Left forelimb (tissue), 1 donor: ENCODE data around the gene HEXIM1.
"Not testable (repeated sequence)": the region's sequence is repeated elsewhere in the genome, so short reads cannot be mapped to it uniquely, and the experiment has no call there.

Source experiments
- DNase-seq: peaks from one replicate; pipeline ENCODE4 v3.0.0-alpha.2; 2018; ENCODE audit warnings: low spot score

HEXIM1 gene

DNA sequence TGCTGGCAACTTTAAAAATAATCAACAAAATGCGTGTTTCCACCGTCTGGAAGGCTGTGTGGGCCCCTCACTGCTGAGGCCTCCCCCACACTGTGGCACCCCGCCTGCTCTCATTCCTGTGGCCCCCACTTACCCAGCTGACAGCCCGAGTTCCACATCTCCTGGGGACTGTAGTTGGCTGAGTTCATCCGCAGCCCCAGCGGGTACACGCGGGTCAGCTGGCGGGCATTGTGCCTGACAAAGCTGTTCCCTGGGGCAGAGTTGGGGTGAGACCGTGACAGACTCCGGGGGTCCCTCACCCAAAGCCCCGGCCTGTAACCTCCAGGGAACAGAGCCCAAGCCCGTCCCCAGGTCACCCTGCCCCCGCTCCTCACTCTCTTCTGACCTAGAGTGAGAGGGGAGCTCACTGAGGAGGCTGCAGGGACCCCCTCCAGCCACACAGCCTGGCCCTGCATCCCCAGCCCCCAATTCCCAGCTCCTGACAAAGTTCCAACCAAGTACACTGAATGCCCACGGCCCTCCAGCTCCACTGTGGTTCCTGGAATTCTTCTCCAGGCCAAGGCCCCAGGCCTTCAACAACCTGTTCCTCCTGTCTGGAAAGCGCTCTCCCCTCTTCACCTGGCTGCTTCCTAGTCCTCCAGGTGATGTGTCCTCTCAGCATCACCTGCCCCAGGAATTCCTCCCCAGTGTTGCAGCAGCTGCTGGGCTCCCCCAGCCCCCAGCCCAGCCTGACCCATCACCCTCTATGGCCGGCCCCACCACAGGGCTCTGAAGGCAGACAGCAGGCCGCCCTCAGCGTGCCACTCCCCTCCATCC, 34.0 kb upstream of the HEXIM1 start:
- DNase-seq, result no peak

DNA sequence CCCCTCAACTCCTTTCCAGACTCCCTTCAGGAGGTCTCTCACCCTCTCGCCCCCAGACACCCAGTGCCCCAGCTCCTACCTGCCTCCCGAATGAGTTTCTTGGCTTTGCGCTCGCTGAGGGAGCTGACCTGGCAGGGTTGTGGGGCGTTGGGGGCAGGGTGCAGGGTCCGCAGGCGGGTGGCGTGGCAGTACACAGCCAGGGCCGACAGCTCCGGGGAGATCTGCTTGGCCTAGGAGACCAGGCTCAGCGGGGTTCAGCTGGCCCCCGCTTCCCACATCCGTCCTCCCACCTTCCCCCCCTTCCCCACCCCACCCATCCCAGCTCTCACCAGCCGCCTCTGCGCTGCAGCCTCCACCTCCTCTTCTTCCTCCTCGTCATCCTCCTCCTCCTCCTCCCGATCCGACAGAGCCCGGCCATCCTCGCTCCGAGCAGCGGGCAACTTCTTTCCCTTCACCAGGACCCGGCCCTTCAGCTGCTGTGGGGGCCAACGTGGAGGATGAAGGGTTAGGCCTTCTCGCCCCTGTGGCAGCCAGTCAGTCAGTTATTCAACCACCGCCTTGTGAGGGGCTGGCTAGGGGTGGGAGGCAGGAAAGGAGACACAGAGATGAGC, 33.2 kb upstream of the HEXIM1 start:
- DNase-seq, result no peak

DNA sequence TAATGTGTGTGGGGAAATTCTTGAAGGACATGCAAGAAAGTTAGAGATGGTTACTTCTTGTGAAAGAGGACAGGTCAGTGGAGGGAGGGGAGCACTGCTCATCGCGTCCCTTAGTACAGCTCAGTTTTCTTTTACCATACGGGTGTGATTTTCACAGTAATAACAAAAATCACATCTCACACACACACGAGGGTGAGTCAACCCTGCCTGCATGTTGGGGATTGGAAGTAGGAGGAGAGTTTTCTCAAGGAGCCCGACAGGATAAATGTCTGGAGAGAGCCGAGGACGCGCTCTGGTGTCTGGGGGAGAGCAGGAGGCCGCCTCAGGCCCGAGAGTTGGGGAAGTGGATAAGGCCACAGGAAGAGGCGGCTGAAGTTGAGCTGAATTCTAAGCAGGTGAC, 32.4 kb upstream of the HEXIM1 start:
- no peak for DNase-seq

DNA sequence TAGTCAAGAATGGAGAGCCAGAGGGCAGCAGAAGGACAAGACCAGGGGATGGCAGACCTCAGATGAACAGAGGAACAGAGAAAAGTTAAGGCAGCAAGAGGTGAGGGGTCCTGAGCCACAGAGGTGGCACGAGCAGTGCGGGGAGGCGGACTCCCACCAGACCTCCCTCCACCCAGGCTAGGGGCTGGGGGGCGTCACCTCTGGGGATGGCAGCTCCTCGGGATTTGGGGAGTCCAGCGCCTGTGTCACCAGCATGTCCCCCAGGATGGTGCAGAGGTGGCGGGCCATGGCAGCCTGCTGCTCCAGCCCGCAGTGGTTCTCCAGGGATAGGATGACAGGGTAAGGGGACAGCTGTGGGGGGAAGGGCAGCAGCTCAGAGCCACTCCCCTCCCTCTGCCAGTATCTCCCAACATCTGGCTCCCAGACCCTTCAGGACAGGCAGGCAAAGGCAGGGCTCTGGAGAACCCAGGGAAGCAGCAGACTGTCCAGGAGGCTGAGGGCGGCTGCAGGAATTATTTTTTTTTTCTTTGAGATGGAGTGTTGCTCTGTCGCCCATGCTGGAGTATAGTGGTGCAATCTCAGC, 31.8 kb upstream of the HEXIM1 start:
- no peak for DNase-seq

DNA sequence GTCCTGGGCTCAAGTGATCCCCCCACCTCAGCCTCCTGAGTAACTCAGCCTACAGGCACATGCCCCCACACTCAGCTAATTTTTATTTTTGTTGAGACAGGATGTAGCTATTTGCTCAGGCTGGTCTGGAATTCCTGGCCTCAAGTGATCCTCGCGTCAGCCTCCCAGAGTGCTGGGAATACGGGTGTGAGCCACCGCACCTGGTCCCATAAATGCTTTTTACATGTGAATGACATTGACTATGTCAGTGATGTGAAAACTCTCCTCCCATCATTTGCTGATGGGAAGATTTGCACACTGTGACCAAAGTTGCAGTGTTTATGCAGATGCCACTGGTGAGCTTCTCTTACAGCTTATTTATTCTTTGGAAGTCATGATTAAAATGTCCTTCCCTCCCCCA, 30.9 kb upstream of the HEXIM1 start:
- DNase-seq, result no peak

DNA sequence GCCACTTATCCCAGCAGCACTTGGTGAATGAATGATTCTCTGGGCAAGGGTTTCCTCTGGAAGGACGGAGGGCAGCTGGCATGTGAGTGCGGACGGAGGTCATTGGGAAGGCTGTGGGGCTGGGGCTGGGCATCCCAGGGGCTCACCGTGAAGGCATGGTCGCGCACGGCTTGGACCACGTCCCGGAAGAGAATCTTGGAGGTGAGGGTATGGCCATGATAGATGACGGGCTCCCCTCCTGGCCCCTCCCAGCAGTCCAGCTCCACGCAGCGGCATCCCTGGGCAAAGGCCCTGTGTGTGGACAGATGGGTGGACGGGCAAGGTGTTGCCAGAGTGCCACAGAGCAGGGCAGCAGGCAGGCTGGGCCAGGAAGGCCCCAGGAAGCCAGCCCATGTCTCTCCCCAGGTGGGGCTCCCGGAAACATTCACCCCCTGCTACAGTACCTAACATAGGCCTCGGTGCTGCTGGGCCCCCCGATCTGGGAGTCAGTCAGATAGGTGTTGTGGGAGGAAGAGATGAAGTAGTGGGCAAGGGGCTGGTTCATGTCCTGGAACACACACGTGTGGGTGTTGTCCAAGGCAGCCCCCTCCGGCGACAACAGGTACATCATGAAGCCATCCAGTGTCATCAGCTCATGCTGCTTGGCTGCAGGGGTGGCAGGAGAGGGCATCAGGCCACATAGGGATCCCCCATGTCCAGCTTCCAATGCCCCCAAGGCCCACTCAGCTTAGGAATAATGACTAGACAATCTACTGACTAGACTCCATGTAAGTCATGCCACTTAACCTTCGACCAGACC, 30.2 kb upstream of the HEXIM1 start:
- no peak for DNase-seq

DNA sequence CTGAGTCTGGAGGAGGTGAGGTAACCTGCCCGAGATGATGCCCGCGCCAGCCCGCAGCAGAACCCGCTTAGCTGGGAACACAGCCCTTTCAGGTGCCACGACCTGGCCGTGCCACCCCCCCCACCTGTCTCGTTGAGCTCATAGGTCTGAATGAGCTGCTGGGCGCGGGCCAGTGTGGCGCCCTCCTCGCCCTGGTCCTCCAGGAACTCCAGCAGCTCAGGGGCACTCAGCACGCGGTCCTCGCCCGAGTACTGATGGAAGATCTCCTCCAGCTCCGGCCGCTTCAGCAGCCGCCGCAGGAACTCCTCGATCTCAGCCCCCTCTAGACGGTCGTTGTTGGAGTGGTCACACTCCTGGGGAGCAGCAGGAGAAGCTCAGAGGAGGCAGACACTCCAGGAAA, 29.6 kb upstream of the HEXIM1 start:
- DNase-seq, result no peak

DNA sequence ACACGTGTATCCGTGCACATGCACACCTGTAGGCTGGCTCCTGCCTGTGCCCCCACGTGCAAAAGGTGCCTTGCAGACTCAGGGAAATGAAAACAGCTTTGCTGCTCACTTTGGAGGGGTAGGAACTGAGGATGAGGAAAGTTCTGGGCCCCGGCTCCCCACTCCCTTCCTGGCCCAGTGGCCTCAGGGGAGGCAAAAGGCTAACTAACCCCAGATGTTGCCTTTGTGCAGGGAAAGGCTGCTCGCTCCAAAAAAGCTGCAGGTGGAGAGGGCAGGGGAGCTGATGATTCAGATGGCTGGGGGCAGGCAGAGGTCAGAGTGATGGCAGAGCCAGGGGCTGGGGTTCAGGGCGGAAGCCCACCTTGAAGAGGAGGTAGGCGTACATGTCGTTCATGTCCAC, 28.3 kb upstream of the HEXIM1 start:
- DNase-seq, result no peak

DNA sequence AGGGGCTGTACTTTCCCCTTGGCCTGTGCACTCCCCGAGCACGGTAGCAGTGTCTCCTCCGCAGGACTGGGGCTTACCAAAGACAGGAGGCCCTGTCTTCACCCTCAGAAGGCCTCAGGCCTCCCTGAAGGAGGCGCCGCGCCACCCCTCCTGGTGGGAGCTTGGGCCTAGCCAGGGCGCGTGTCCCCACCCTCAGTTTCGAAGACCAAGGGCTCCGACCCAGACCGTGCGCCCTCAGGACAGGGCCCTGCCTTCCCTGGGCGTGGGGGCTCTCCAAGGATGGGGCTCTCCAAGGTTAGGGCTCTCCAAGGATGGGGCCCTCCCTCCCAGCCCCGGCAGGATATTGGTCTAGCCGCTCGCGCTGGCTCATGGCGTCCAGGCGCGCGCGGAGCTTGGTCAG, 27.7 kb upstream of the HEXIM1 start:
- DNase-seq, result no peak

DNA sequence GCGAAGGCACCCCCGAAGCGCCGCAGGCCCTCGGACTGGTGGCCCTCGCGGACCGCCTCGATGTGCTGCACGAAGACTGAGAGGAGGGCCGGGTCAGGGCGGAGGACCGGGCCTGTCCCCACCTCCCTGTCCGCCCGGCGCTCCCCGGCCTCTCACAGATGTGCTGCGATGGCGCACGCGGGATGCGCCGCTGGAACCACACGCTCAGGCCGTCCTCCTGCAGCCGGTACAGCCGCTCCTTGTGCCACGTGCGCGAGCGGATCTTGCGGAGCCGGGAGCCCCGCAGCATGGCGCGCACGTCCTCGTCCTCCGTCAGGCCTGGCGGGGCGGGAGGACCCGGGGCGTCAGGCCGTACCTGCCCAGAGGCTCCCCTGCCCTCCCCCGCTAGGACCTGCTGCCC, 27.2 kb upstream of the HEXIM1 start:
- no peak for DNase-seq

DNA sequence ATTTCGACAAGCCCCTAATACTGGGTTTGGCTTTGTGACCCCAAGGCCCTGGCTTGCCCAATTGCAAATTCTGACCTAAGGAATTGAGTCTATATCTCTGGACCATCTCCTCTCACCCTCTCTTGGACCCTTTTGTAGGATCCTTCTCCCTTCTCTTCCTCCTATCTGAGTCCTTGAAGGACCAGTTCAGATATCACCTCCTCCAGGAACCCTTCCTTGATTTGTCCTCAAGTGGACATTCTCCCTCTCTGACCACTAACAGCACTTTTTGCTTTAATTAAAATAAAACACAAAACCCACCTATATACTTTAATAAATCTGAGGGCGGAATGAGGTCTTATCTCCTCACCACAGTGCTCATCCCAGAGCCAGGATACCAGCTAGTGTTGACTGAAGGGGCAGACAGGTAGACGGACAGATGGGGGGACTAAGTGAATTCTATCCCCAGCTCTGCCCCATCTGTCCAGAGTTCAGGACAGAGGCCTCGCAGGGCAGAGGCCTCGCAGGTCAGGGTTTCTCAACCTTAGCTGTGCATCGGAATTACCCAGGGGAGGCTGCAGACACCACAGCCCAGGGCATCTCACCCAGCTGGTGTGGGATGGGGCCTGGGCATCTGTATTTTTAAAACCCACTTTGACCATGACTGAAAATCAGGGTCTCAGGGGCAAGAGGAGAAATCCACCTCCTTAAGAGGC, 25.1 kb upstream of the HEXIM1 start:
- DNase-seq, result no peak

DNA sequence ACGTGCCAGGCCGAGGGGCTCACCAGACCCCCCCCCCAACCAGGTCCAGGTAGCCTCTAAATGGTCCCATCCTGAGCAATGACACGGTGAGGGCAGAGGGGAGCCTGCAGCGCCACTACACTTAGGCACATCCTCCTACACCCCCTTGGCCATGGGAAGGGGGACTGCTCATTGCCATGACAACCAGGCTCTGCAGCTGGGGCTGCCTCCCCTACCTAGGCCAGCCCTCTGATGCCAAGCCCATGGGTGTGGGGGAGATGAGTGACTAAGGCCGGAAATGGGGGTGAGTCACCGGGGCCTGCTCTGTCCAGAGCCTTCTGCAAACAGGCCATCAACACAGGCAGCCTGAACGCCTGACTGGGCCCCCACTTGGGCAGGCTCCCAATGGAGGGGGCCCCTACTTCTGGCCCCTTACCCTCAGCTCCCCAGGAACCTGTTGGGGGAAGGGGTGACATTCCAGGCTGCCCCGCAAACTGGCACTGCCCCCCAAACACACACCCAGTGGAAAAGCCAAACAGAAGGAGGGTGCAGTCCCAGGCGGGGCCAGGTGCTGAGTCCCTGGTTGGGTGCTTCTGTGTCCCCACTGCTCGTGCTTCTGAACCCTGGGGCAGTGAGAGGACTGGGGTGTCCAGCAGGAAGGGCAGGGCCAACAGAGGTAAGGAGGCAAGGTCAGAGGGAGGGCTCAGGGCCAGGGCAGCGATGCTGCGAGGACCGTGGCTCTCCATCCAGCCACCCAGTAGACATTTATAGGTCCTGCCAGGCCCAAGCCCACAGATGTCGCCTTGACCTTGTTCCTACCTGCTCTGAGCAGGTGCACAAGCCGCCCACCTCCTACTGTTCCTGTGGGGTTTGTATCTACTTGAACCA, 24.1 kb upstream of the HEXIM1 start:
- DNase-seq, result no peak

DNA sequence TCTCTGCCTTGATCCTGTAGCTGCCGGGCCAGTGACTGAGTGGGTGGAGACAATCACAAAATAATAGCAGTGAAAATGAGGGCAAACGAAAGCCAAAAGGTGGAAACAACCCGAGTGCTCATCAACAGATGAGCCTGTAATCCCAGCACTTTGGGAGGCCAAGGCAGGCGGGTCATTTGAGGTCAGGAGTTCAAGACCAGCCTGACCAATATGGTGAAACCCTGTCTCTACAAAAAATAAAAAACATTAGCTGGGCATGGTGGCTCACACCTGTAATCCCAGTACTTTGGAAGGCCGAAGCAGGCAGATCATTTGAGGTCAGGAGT, 23.5 kb upstream of the HEXIM1 start:
- DNase-seq, result not testable (repeated sequence)

DNA sequence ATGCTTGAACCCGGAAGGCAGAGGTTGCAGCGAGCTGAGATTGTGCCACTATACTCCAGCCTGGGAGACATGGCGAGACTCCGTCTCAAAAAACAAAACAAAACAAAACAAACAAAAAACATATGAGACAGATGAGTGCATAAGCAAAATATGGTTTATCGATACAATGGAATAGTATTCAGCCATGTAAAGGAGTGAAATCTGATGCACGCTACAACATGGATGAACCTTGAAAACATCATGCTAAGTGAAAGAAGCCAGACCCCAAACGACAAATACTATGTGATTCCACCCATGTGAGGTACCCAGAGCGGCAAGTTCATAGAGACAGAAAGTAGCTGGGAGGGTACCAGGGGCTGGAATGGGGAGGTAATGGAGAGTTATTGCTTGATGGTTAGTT, 22.8 kb upstream of the HEXIM1 start:
- DNase-seq, result no peak

DNA sequence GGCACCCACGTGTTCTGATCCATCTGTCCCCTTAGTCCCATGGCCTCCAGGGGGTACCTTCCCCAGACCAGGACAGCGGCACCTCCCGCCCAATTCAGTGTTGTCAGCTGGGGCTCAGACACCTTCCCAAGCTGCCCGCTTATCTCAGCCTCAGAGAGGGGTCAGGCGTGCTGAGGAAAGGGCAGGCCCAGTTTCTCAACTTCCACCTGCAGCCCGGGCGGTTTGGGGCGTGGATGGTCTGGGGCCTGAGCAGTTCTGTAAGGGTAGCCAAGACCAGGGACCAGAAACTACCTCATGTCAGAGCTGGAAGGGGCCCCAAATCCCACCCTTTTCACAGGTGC, 21.1 kb upstream of the HEXIM1 start:
- DNase-seq, result no peak

DNA sequence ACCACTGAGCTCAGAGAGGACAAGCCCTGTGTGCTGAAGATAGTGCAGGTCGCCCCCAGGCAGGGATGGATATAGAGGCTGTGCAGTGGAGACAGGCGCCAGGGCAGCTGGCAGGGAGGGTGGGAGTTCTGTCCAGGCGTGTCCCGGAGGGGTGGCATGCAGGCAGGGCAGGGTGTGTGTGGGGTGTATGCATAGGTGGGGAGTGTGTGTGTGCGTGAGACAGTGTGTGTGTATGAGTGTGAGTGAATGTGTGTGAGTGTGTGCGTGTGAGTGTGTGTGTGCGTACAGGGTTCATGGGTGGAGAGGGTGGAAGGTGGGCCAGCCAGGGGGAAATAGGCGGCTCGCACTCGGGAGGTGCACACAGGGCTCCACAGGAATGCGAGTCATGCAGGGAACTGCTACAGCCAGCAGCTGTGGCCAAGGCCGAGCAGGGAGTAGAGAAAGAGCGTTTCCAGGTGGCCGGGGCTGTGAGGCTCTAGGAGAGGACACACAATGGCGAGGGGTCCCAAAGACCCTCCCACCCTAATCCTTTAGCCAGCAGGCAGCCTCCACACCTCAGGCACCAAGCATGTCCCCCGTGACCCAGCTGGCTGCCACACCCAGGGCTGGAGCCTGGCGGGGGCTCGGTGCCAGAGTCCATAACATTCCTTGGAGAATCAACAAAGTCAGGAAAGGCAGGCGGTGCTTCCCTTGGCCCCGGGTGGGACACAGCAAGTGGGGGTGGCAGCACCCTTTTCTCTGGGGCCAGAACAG, 20.6 kb upstream of the HEXIM1 start:
- no peak for DNase-seq

DNA sequence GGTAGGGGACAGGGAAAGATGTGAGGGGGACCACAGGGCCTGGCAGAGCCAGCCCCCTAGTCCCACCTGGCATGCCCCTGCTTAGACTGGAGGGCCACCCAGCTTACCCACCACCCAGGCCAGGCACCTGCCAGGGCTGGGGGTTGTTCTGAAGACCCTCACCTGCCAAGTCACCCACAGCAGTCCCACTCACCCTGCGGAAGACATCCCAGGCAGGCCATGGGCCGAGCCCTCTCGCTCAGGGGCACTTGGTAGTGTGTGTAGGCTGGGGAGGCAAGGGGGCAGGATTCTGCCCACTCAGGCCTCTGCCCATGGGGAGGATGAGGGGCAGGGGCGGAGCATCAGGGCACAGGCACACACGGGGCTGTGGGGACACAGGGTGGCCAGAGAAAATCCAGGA, 19.9 kb upstream of the HEXIM1 start:
- no peak for DNase-seq

DNA sequence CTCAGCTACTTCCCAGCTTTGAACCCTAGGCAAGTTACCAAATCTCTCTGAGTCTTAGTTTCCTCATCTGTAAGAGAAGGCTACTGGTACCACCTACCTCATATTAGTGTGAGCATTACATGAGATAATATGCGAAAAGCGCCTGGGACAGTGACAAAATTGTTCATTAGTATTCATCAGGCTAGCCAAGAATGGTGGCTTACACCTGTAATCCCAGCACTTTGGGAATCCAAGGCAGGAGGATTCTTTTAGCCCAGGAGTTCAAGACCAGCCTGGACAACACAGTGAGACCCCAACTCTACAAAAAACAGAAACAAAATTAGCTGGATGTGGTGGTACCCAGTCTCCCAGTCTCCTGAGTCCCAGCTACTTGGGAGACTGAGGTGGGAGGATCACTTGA, 19.3 kb upstream of the HEXIM1 start:
- DNase-seq, result no peak

DNA sequence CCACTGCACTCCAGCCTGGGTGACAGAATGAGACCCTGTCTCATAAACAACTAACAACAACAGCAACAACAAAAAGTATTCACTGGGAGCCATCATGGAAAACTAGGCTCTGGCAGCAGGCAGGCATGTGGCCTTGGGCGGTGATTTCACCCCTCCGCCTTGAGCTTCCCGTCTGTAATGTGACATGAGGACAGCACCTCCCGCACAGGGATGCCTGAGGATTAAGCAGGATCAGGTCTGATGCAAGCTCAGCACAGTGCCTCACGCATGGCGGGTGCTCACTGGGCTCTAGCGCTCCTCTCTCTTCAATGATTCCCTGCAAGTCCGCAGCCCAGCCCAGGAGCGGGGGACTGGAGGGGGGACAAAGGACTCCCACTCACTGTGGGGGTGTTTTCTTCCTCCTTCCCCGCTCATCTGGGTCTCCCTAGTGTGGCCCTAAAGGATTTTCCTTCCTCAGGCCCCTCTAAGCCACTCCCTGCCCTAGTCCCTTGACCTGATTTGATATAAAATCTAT, 18.8 kb upstream of the HEXIM1 start:
- DNase-seq, result no peak

DNA sequence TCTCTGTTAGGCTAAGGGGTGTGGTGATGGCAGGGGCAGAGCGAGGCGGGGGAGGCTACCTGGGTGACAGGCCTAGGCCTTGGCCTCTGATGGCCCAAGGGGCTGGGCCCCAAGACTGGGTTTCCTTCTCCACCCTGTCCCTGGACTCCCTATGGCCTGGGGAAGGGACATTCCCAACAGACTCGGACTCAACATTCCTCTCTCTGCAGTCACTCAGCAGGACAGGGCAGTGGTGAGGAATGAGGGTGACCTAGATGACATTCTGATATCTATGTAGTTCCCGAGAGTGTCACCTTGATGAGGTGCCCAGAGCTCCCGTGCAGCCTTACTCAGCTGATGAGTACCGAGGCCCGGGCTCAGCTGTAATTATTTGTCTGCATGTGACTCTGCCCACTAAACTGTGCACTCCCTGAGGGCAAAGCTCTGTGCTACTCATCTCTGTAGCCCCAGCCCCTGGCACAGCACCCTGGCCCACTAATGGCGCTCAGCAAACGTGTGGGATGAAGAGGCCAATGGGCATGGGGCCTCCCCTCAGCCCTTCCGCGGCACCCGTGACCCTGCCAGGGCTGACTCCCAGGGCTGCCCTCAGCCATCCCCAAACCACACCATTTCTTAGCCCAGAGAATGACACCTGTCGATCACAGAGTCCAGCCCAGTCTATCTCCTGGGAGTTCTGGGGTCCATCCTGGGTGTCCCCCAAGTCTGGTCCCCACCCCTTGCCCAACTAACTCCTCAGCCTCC, 18.2 kb upstream of the HEXIM1 start:
- no peak for DNase-seq
